K562 (cell line): ENCODE measurements around the gene ZNF862. TPM values are rescaled to one million over a fixed set of nuclear protein-coding genes. Genes with fewer than 3 reads are reported as not detected.

Source experiments
- ARID2 ChIP-seq: fragments of 450-650 bp; IDR thresholded peaks from 2 replicates; pipeline ENCODE4 v1.6.1; 2017; ENCODE audit warnings: antibody characterized with exemption, mild to moderate bottlenecking
- CREB3L1 ChIP-seq: fragments of 450-650 bp; IDR thresholded peaks from 2 replicates; pipeline ENCODE4 v1.6.1; 2014; ENCODE audit warnings: low read depth, mild to moderate bottlenecking, moderate library complexity, borderline replicate concordance
- FOXM1 ChIP-seq, 2 experiments: fragments of 450-650 bp in 1 of 2; sonication (generic) in 1 of 2; formaldehyde crosslinking in 1 of 2; IDR thresholded peaks; 2 replicates each; pipeline versions ENCODE4 v1.6.1 to v1.9.0; 2017 to 2022; ENCODE audit warnings: low read depth in 2 of 2, mild to moderate bottlenecking in 2 of 2, missing genetic modification reagents in 1 of 2, moderate library complexity in 1 of 2
- GMEB1 ChIP-seq: fragments of 250-450 bp; sonication (Bioruptor Pico); IDR thresholded peaks from 2 replicates; pipeline ENCODE4 v1.4.0; 2020; ENCODE audit warnings: mild to moderate bottlenecking
- ID3 ChIP-seq, 2 experiments: fragments of 250-450 bp in 1 of 2; fragments of 450-650 bp in 1 of 2; sonication (Bioruptor Pico) in 1 of 2; IDR thresholded peaks; 2 replicates each; pipeline versions ENCODE4 v1.6.1 to v1.8.0; 2016 to 2021; ENCODE audit warnings: mild to moderate bottlenecking in 2 of 2, moderate library complexity in 2 of 2, missing compliant biosample characterization in 1 of 2, missing genetic modification characterization in 1 of 2
- OTX1 ChIP-seq: fragments of 450-650 bp; formaldehyde crosslinking; IDR thresholded peaks from 2 replicates; pipeline ENCODE4 v1.4.0; 2022; ENCODE audit warnings: mild to moderate bottlenecking
- RBM14 ChIP-seq: fragments of 200-400 bp; formaldehyde crosslinking; IDR thresholded peaks from 2 replicates; pipeline ENCODE4 v1.6.1; 2018; ENCODE audit warnings: low read depth, mild to moderate bottlenecking, low read length, moderate library complexity, borderline replicate concordance; ENCODE audit not compliant: insufficient read depth
- SP1 ChIP-seq: sonication (generic); formaldehyde crosslinking; IDR thresholded peaks from 2 replicates; pipeline ENCODE4 v1.8.1; 2022; ENCODE audit warnings: mild to moderate bottlenecking, missing genetic modification reagents
- TSC22D4 ChIP-seq: fragments of 450-650 bp; IDR thresholded peaks from 2 replicates; pipeline ENCODE4 v1.6.1; 2016; ENCODE audit warnings: missing genetic modification characterization, missing biosample characterization, control low read depth
- ZBTB9 ChIP-seq: fragments of 450-650 bp; formaldehyde crosslinking; IDR thresholded peaks from 2 replicates; pipeline ENCODE4 v1.4.0; 2020; ENCODE audit warnings: mild to moderate bottlenecking, moderate library complexity
- ZMIZ1 ChIP-seq, 2 experiments: fragments of 150-350 bp in 1 of 2; IDR thresholded peaks; 2 replicates each; pipeline ENCODE4 v1.6.1; 2012 to 2016; ENCODE audit warnings: low read depth in 2 of 2, low read length in 2 of 2, mild to moderate bottlenecking in 1 of 2, moderate library complexity in 1 of 2
- ZNF140 ChIP-seq: fragments of 250-450 bp; sonication (Bioruptor Pico); IDR thresholded peaks from 2 replicates; pipeline ENCODE4 v1.8.0; 2021; ENCODE audit warnings: moderate library complexity, mild to moderate bottlenecking, inconsistent platforms
- ZNF174 ChIP-seq: fragments of 250-450 bp; sonication (Bioruptor Pico); IDR thresholded peaks from 2 replicates; pipeline ENCODE4 v1.4.0; 2020; ENCODE audit warnings: mild to moderate bottlenecking
- polyA plus RNA-seq, 8 experiments: library from polyadenylated mRNA; depleted of rRNA in 4 of 8; stranded (reverse) in 5 of 8; unstranded in 3 of 8; fragments of >200 nt; fragmentation: Nextera tagmentation in 2 of 8; fragmentation: Illumina TruSeq in 1 of 8; extraction: Ambion mirVana in 2 of 8; extraction: Trizol in 1 of 8; gene quantifications; 2 replicates each; pipeline versions ENCODE4 v1.2.1 to v1.2.3, GENCODE V29; 2011 to 2014; ENCODE audit warnings: inconsistent platforms in 1 of 8, missing spikeins in 1 of 8
- total RNA-seq, 7 experiments: library from RNA; depleted of rRNA in 6 of 7; stranded (reverse); fragments of >200 nt in 6 of 7; fragmentation: Illumina TruSeq in 2 of 7; extraction: Trizol in 2 of 7; gene quantifications; 2 replicates each; pipeline versions ENCODE4 v1.2.1 to v1.2.3, GENCODE V29; 2011 to 2021; ENCODE audit warnings: low replicate concordance in 1 of 7

The ZNF862 gene
- total and polyA plus RNA-seq, 9 of the 15 experiments (the other 6 are each of a cell fraction or from before 2014, with no cell fraction given): 1.1 to 3.9 (median 2.6) TPM

GRCh38 chr7:149873970-149874643, 35.9 kb downstream of the ZNF862 start (continued):
- TF ChIP-seq FOXM1 (IDR thresholded peaks at IDR 0.05; ENCODE audit: low read depth): no peak
- peak; percentile 91 for TF ChIP-seq FOXM1 (CRISPR knock-in tag; IDR thresholded peaks at IDR 0.05; ENCODE audit: low read depth)
- no peak for TF ChIP-seq TSC22D4 (tag)
- no peak for TF ChIP-seq ZNF140 (CRISPR knock-in tag)
- TF ChIP-seq ZBTB9 (CRISPR knock-in tag): no peak
- TF ChIP-seq RBM14: 0 out of 2 replicates have a peak, but pooled peaks have one; percentile 43
- no peak for TF ChIP-seq CREB3L1
- 0 out of 2 replicates have a peak, but pooled peaks have one; percentile 34 for TF ChIP-seq OTX1 (CRISPR knock-in tag)
- 0 out of 2 replicates have a peak, but pooled peaks have one; percentile 24 for TF ChIP-seq GMEB1 (CRISPR knock-in tag)
- 0 out of 4 replicates have a peak, but pooled peaks of 1 of the 2 experiments have one; percentile 0 for TF ChIP-seq ZMIZ1 (IDR thresholded peaks at IDR 0.05; ENCODE audit: low read depth in 2 of 2, low read length in 2 of 2)
- TF ChIP-seq ZNF174 (CRISPR knock-in tag): no peak
- no peak for TF ChIP-seq ID3 (CRISPR knock-in tag; IDR thresholded peaks at IDR 0.05)
- peak; percentile 42; the same call in 1 of the 2 replicates for TF ChIP-seq ID3 (tag; IDR thresholded peaks at IDR 0.05)
- TF ChIP-seq SP1 (CRISPR knock-in tag): no peak; the same call in 1 of the 2 replicates
- TF ChIP-seq ARID2: no peak
